AG10803 (cell line): ENCODE measurements around the gene NUDT16L1.

Experiments
- DNase-seq: peaks from one replicate; pipeline ENCODE4 v3.0.0; 2010; ENCODE audit warnings: low read depth
- H3K4me3 ChIP-seq: 2 replicates; pipeline ENCODE4 v1.5.1; 2011; ENCODE audit warnings: mild to moderate bottlenecking, low read length, control low read depth
- TF ChIP-seq, protein P1 (sequence below): conservative IDR thresholded peaks from 2 replicates; pipeline ENCODE4 v1.5.1; 2011; ENCODE audit warnings: mild to moderate bottlenecking, low read length, control low read depth, inconsistent platforms

Gene NUDT16L1

GRCh38 chr16:4713663-4714501 is 20.5 kb downstream of the NUDT16L1 start:
- no peak overlapping the region for H3K4me3 ChIP-seq
- DNase-seq: no peak
- TF ChIP-seq, protein P1, sequence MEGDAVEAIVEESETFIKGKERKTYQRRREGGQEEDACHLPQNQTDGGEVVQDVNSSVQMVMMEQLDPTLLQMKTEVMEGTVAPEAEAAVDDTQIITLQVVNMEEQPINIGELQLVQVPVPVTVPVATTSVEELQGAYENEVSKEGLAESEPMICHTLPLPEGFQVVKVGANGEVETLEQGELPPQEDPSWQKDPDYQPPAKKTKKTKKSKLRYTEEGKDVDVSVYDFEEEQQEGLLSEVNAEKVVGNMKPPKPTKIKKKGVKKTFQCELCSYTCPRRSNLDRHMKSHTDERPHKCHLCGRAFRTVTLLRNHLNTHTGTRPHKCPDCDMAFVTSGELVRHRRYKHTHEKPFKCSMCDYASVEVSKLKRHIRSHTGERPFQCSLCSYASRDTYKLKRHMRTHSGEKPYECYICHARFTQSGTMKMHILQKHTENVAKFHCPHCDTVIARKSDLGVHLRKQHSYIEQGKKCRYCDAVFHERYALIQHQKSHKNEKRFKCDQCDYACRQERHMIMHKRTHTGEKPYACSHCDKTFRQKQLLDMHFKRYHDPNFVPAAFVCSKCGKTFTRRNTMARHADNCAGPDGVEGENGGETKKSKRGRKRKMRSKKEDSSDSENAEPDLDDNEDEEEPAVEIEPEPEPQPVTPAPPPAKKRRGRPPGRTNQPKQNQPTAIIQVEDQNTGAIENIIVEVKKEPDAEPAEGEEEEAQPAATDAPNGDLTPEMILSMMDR: no peak

GRCh38 chr16:4714996-4715395 is 21.6 kb downstream of the NUDT16L1 start:
- no peak for DNase-seq
- no peak overlapping the region for H3K4me3 ChIP-seq
- TF ChIP-seq, protein P1: no peak

GRCh38 chr16:4718466-4718865 is 25.1 kb downstream of the NUDT16L1 start:
- no peak overlapping the region for H3K4me3 ChIP-seq
- DNase-seq: no peak
- TF ChIP-seq, protein P1: no peak

DNA sequence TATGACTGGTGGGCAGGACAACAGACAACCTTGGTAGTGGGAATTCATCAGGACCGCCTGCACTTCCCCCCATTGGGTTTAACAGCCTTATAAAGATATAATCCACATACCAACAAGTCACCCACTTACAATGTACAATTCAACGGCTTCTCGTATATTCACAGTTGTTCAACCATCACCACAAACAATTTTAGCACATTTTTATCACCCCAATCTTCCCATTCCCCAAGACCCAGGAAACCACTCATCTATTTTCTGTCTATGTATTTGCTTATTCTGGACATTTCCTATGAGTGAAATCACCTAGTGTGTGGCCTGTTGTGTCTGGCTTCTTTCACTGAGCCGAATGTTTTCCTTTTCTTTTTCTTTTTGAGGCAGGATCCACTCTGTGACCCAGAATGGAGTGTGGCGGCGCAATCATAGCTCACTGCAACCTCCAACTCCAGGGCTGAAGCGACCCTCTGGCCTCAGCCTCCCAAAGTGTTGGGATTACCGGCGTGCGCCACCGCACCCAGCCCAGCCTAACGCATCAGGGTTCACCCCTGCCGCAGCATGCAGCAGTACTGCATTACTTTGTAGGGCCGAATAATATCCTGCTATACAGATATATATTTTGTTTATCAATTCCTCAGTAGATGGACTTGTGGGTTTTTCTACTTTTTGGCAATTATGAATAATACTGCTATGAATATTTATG is 29.9 kb downstream of the NUDT16L1 start:
- TF ChIP-seq, protein P1: no peak
- no peak overlapping the region for H3K4me3 ChIP-seq
- DNase-seq: no peak

GRCh38 chr16:4724661-4725270 is 31.4 kb downstream of the NUDT16L1 start:
- TF ChIP-seq, protein P1: no peak
- no peak overlapping the region for H3K4me3 ChIP-seq
- DNase-seq: no peak

- DNase-seq: no peak
- no peak overlapping the region for H3K4me3 ChIP-seq
- TF ChIP-seq, protein P1: no peak
Observed at GRCh38 chr16:4726616-4727015, 33.3 kb downstream of the NUDT16L1 start.
